ENCODE measurements around the gene EP400. TPM values are rescaled to one million over a fixed set of nuclear protein-coding genes. Genes with fewer than 3 reads are reported as not detected.
"Not testable (repeated sequence)": the region's sequence is repeated elsewhere in the genome, so short reads cannot be mapped to it uniquely, and the experiment has no call there.

EP400 gene
- total and polyA plus RNA-seq, 5 donors, result 10.1 to 21.6 (median 16.5) TPM

DNA sequence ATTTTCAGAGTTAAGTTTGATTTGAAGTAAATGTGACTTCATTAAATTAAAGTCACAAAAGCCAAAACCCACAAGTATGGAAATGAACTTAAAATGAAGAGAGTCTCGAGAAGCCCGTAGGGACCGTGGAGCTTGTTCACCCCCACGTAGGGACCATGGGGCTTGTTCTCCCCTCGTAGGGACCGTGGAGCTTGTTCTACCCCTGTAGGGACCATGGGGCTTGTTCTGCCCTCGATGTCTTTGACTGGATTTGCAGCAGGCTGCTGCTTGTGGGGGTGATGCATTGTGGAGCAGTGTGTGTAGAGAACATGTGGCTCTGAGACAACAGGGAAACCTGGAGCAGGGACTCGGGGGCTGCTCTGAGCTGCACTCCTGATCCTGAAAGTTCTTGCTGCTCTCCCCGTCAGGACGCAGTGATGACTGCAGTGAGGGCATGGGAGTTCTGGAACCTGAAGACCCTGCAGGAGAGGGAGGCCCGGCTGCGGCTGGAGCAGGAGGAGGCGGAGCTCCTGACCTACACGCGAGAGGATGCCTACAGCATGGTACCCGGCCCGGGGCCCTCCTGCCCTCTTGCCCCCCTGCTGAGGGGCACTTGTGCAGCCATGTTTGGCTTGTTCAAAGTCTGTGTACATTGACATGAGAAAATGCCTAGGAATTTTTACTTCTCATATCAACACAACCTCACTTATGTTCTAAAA lies 94.2 kb downstream of the EP400 start:
- WGBS, result 88% methylated on average over 17 of the region's 17 CpGs
- intact Hi-C loops (cut with DNase I), result no loop called here
- ATAC-seq (no peak), DNase-seq (no peak)
- Histone ChIP-seq H3K4me1 (ENCODE audit: control insufficient read depth, insufficient read depth, low read length) (no peaks in the 10 kb centered on the region), H3K27me3 (ENCODE audit: control insufficient read depth, insufficient read depth) (no peaks in the 10 kb centered on the region), H3K9me3 (ENCODE audit: control insufficient read depth, low read length) (no peaks in the 10 kb centered on the region), H3K27ac (ENCODE audit: low read length) (no peak overlapping the region), H3K4me3 (ENCODE audit: low read length) (no peak overlapping the region)

DNA sequence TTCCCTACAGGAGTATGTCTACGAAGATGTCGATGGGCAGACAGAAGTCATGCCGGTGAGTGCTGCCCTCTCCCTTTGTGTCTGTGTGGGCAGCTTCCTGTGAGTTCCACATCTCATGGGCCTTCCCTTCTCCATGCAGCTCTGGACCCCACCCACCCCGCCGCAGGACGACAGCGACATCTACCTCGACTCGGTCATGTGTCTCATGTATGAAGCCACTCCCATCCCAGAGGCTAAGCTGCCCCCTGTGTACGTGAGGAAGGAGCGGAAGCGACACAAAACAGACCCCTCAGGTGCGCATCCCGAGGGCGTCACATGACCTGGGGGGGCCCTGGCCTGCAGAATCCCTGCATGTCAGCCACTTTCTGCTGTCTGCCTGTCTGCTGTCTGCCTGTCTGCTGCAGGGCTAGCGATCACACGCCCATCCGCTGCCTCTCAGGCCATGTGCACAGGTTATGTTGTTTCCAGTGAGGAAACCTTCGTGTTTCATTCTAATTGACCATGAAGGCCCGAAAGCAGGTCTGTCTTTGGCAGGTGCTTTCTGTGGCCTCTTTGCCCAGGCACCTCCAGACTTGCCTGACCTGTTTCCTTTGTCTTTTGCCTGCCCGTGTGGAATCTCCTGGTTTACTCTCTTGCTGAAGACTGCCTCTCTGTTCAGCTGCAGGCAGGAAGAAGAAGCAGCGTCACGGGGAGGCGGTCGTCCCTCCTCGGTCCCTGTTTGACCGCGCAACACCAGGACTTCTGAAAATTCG lies 95.1 kb downstream of the EP400 start:
- DNase-seq (no peak), ATAC-seq (no peak)
- Histone ChIP-seq H3K27ac (ENCODE audit: low read length) (no peak overlapping the region), H3K27me3 (ENCODE audit: control insufficient read depth, insufficient read depth) (no peaks in the 10 kb centered on the region), H3K4me1 (ENCODE audit: control insufficient read depth, insufficient read depth, low read length) (no peaks in the 10 kb centered on the region), H3K9me3 (ENCODE audit: control insufficient read depth, low read length) (no peaks in the 10 kb centered on the region), H3K4me3 (ENCODE audit: low read length) (no peak overlapping the region)
- WGBS, result 94% methylated on average over 29 of the region's 29 CpGs
- intact Hi-C loops (cut with DNase I), result no loop called here

- DNase-seq (no peak), ATAC-seq (no peak)
- no peak overlapping the region for H3K4me3 ChIP-seq (ENCODE audit: low read length)
- intact Hi-C loops (cut with DNase I), result no loop called here
- WGBS, result 94% methylated on average over 16 of the region's 16 CpGs
- H3K4me1 ChIP-seq (ENCODE audit: control insufficient read depth, insufficient read depth, low read length), result no peaks in the 10 kb centered on the region
- H3K27ac ChIP-seq (ENCODE audit: low read length), result no peak overlapping the region
- no peaks in the 10 kb centered on the region for H3K27me3 ChIP-seq (ENCODE audit: control insufficient read depth, insufficient read depth)
- no peaks in the 10 kb centered on the region for H3K9me3 ChIP-seq (ENCODE audit: control insufficient read depth, low read length)
Measured at GRCh38 chr12:132045751-132046150, 96.0 kb downstream of the EP400 start.

DNA sequence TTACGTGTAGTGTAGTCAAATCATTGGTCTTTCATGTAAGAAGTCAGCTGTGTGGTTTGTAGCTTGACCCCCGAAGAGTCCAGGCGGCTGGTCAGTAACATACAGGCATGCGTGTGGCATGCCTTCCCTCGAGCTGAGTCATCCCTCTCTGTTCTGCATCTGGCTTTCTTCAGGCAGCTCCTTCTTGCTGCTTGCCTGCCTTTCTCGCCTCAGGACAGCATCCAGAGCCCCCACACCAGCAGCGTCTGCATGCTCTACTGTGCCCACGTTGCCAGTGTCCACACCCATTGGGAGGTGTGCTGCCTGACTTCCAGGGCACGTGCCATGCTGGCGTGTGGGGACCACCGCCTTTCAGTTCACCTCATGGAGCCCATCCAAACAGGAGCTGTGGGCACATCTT lies 96.8 kb downstream of the EP400 start:
- 82% methylated on average over 11 of the region's 11 CpGs for WGBS
- ATAC-seq, result no peak
- Histone ChIP-seq H3K9me3 (ENCODE audit: control insufficient read depth, low read length) (no peaks in the 10 kb centered on the region), H3K27me3 (ENCODE audit: control insufficient read depth, insufficient read depth) (no peaks in the 10 kb centered on the region), H3K4me1 (ENCODE audit: control insufficient read depth, insufficient read depth, low read length) (no peaks in the 10 kb centered on the region), H3K27ac (ENCODE audit: low read length) (no peak overlapping the region), H3K4me3 (ENCODE audit: low read length) (no peak overlapping the region)
- no peak for DNase-seq
- intact Hi-C loops (cut with DNase I), result no loop called here

DNA sequence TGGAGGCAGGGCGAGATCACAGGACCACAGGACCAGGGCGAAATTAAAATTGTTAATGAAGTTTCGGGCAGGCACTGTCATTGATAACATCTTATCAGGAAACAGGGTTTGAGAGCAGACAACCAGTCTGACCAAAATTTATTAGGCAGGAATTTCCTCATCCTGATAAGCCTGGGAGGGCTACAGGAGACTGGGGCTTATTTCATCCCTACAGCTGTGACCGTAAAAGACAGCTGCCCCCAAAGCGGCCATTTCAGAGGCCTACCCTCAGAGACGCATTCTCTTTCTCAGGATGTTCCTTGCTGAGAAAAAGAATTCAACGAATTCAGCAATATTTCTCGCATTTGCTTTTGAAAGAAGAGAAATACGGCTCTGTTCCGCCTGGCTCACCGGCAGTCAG lies 97.9 kb downstream of the EP400 start:
- intact Hi-C loops (cut with DNase I); H3K4me3 ChIP-seq (ENCODE audit: low read length); H3K27ac ChIP-seq (ENCODE audit: low read length); DNase-seq; H3K4me1 ChIP-seq (ENCODE audit: control insufficient read depth, insufficient read depth, low read length); ATAC-seq; H3K27me3 ChIP-seq (ENCODE audit: control insufficient read depth, insufficient read depth); H3K9me3 ChIP-seq (ENCODE audit: control insufficient read depth, low read length): not testable (repeated sequence)
- 83% methylated on average over 11 of the region's 11 CpGs for WGBS

- 94% methylated on average over 2 of the region's 2 CpGs for WGBS
- Histone ChIP-seq H3K27ac (ENCODE audit: low read length) (no peak overlapping the region), H3K4me3 (ENCODE audit: low read length) (no peak overlapping the region), H3K27me3 (ENCODE audit: control insufficient read depth, insufficient read depth) (no peaks in the 10 kb centered on the region), H3K4me1 (ENCODE audit: control insufficient read depth, insufficient read depth, low read length) (no peaks in the 10 kb centered on the region), H3K9me3 (ENCODE audit: control insufficient read depth, low read length) (no peaks in the 10 kb centered on the region)
- DNase-seq, result no peak
- intact Hi-C loops (cut with DNase I), result no loop called here
- no peak for ATAC-seq
Measured at GRCh38 chr12:132049442-132049841, 99.7 kb downstream of the EP400 start.

DNA sequence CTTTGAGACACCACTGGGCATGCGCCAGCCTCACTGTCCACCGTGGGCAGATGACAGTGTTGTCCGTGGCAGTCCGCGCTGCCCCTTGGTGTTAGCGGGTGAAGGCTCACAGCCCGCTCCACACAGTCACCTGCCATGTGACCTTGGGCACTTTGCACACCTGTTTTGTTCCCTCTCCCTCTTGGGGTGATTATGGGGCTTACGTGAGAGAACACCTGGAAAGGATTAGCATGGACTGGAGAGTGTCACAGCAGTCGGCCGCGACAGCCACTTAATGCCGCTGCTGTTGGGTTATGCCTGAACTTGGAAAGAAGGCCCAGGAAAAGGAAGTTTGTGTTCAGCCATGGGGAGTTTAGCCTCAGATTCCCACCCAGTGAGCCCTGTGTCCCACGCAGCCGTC lies 100.1 kb downstream of the EP400 start:
- Histone ChIP-seq H3K9me3 (ENCODE audit: control insufficient read depth, low read length) (no peaks in the 10 kb centered on the region), H3K4me3 (ENCODE audit: low read length) (no peak overlapping the region), H3K4me1 (ENCODE audit: control insufficient read depth, insufficient read depth, low read length) (no peaks in the 10 kb centered on the region), H3K27me3 (ENCODE audit: control insufficient read depth, insufficient read depth) (no peaks in the 10 kb centered on the region), H3K27ac (ENCODE audit: low read length) (no peak overlapping the region)
- intact Hi-C loops (cut with DNase I), result no loop called here
- DNase-seq (no peak), ATAC-seq (no peak)
- WGBS, result 94% methylated on average over 14 of the region's 14 CpGs

- H3K27ac ChIP-seq (ENCODE audit: low read length); H3K4me1 ChIP-seq (ENCODE audit: control insufficient read depth, insufficient read depth, low read length); ATAC-seq; H3K27me3 ChIP-seq (ENCODE audit: control insufficient read depth, insufficient read depth); intact Hi-C loops (cut with DNase I); H3K9me3 ChIP-seq (ENCODE audit: control insufficient read depth, low read length); H3K4me3 ChIP-seq (ENCODE audit: low read length): not testable (repeated sequence)
- WGBS, result 85% methylated on average over 13 of the region's 13 CpGs
- peak in 1 of 3 donors; percentile 27 for DNase-seq
Measured at GRCh38 chr12:132051718-132052117, 102.0 kb downstream of the EP400 start.

DNA sequence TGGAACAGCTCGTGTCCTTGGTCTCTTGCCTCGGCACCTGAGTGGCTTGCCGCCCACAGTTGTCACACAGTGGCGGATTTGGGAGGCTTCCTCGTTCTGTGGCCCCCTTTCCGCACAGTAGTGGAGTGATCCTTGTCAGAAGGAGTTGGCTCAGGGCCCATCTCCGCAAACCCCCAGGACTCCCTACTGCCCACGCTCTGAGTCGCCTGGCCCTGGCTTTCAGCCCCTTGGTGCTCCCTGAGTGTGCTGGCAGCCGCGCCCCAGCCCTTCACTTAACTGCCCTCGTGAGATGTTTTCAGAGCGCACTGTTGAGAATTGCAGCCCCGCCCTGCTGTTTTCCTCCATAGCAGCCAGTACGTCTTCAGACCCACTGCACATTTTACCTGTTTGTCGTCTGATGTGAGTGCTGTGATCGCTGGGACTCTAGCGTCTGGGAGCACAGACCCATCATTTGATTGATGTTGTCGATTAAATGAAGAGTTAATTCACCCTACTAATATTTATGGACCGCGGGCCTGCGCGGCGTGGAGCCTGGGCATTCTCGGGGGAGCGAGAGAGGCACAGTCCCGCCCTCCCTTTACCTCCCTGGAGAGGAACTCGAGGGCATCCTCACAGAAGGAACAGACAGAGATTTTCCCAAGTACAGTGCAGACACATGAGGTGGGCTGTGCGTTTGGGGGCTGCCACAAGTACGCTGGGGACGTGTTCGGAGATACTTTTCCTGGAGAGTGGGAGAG lies 102.6 kb downstream of the EP400 start:
- WGBS, result 92% methylated on average over 32 of the region's 32 CpGs
- ATAC-seq, result no peak

DNA sequence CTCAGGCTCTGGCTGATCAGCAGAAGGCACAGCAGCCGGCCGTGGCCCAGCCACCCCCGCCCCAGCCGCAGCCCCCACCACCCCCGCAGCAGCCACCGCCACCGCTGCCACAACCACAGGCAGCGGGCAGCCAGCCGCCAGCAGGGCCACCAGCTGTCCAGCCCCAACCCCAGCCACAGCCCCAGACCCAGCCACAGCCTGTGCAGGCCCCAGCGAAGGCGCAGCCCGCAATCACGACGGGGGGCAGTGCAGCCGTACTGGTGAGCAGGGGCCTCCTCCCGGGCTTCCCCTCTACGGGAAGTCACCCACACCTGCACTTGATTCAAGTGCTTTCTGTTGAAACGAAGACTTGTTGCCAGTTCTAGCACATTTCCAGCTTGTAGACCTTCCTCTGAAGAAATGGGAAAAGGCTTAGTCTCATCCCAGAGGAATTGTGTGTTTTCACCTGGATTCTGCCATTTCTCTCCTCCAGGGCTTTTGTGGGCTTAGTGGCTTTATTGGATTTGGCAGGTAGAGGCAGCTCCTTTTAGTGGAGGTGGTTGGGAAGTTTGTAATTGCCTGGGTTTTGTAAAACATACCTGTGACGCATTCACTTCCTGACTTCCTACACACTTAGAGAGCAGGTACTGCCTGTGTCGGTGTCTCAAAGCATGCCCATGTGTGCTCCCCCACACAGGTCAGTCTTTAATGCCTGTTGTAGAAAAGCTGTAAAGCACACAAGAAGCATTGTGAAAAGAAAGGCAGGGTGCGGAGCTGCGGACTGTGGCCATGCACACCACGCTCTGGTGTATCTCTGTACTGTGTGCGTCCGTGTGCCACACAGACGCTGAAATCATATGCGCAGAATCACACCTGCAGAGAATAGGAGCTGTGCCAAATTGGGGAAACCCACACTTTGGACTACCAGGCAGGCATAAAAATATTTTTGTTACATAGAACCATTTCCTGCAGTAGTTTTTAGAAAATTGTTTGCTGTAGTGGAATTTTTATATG lies 103.9 kb downstream of the EP400 start:
- Histone ChIP-seq H3K27me3 (ENCODE audit: control insufficient read depth, insufficient read depth) (no peaks in the 10 kb centered on the region), H3K4me1 (ENCODE audit: control insufficient read depth, insufficient read depth, low read length) (no peaks in the 10 kb centered on the region), H3K9me3 (ENCODE audit: control insufficient read depth, low read length) (no peaks in the 10 kb centered on the region), H3K27ac (ENCODE audit: low read length) (no peak overlapping the region), H3K4me3 (ENCODE audit: low read length) (no peak overlapping the region)
- peak in 1 of 3 donors; percentile 44 for DNase-seq
- 95% methylated on average over 27 of the region's 27 CpGs for WGBS
- no peak for ATAC-seq
- intact Hi-C loops (cut with DNase I), result no loop called here

More for the DNA sequence above, 102.6 kb downstream of the EP400 start:
- peak in 1 of 3 donors; percentile 33 for DNase-seq
- no peak overlapping the region for H3K4me3 ChIP-seq (ENCODE audit: low read length)
- intact Hi-C loops (cut with DNase I), result no loop called here
- H3K9me3 ChIP-seq (ENCODE audit: control insufficient read depth, low read length), result no peaks in the 10 kb centered on the region
- H3K27ac ChIP-seq (ENCODE audit: low read length), result no peak overlapping the region
- no peaks in the 10 kb centered on the region for H3K4me1 ChIP-seq (ENCODE audit: control insufficient read depth, insufficient read depth, low read length)
- H3K27me3 ChIP-seq (ENCODE audit: control insufficient read depth, insufficient read depth), result no peaks in the 10 kb centered on the region
